Measurements from ENCODE around the gene INHBC.

DNA sequence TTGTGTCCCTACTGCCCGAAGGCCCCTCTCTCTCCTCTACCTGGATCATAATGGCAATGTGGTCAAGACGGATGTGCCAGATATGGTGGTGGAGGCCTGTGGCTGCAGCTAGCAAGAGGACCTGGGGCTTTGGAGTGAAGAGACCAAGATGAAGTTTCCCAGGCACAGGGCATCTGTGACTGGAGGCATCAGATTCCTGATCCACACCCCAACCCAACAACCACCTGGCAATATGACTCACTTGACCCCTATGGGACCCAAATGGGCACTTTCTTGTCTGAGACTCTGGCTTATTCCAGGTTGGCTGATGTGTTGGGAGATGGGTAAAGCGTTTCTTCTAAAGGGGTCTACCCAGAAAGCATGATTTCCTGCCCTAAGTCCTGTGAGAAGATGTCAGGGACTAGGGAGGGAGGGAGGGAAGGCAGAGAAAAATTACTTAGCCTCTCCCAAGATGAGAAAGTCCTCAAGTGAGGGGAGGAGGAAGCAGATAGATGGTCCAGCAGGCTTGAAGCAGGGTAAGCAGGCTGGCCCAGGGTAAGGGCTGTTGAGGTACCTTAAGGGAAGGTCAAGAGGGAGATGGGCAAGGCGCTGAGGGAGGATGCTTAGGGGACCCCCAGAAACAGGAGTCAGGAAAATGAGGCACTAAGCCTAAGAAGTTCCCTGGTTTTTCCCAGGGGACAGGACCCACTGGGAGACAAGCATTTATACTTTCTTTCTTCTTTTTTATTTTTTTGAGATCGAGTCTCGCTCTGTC, 22.3 kb downstream of the INHBC start:
- TF ChIP-seq, protein P1, sequence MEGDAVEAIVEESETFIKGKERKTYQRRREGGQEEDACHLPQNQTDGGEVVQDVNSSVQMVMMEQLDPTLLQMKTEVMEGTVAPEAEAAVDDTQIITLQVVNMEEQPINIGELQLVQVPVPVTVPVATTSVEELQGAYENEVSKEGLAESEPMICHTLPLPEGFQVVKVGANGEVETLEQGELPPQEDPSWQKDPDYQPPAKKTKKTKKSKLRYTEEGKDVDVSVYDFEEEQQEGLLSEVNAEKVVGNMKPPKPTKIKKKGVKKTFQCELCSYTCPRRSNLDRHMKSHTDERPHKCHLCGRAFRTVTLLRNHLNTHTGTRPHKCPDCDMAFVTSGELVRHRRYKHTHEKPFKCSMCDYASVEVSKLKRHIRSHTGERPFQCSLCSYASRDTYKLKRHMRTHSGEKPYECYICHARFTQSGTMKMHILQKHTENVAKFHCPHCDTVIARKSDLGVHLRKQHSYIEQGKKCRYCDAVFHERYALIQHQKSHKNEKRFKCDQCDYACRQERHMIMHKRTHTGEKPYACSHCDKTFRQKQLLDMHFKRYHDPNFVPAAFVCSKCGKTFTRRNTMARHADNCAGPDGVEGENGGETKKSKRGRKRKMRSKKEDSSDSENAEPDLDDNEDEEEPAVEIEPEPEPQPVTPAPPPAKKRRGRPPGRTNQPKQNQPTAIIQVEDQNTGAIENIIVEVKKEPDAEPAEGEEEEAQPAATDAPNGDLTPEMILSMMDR (IDR thresholded peaks at IDR 0.05), result no peak
- TF ChIP-seq NRF1 (IDR thresholded peaks at IDR 0.05; ENCODE audit: low read depth, low read length), result no peak
- TF ChIP-seq RAD21 (IDR thresholded peaks at IDR 0.05; ENCODE audit: low read length), result no peak
- no peak for TF ChIP-seq SIN3A (IDR thresholded peaks at IDR 0.05; ENCODE audit: borderline replicate concordance, low read depth, low read length)
- no peak for TF ChIP-seq FOXM1 (IDR thresholded peaks at IDR 0.05; ENCODE audit: low read depth)
- TF ChIP-seq, protein P2, sequence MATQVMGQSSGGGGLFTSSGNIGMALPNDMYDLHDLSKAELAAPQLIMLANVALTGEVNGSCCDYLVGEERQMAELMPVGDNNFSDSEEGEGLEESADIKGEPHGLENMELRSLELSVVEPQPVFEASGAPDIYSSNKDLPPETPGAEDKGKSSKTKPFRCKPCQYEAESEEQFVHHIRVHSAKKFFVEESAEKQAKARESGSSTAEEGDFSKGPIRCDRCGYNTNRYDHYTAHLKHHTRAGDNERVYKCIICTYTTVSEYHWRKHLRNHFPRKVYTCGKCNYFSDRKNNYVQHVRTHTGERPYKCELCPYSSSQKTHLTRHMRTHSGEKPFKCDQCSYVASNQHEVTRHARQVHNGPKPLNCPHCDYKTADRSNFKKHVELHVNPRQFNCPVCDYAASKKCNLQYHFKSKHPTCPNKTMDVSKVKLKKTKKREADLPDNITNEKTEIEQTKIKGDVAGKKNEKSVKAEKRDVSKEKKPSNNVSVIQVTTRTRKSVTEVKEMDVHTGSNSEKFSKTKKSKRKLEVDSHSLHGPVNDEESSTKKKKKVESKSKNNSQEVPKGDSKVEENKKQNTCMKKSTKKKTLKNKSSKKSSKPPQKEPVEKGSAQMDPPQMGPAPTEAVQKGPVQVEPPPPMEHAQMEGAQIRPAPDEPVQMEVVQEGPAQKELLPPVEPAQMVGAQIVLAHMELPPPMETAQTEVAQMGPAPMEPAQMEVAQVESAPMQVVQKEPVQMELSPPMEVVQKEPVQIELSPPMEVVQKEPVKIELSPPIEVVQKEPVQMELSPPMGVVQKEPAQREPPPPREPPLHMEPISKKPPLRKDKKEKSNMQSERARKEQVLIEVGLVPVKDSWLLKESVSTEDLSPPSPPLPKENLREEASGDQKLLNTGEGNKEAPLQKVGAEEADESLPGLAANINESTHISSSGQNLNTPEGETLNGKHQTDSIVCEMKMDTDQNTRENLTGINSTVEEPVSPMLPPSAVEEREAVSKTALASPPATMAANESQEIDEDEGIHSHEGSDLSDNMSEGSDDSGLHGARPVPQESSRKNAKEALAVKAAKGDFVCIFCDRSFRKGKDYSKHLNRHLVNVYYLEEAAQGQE (IDR thresholded peaks at IDR 0.05; ENCODE audit: low read depth, low read length), result no peak
- TF ChIP-seq, protein P3, sequence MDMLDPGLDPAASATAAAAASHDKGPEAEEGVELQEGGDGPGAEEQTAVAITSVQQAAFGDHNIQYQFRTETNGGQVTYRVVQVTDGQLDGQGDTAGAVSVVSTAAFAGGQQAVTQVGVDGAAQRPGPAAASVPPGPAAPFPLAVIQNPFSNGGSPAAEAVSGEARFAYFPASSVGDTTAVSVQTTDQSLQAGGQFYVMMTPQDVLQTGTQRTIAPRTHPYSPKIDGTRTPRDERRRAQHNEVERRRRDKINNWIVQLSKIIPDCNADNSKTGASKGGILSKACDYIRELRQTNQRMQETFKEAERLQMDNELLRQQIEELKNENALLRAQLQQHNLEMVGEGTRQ (IDR thresholded peaks at IDR 0.05; ENCODE audit: borderline replicate concordance, low read depth, low read length), result no peak
- TF ChIP-seq POLR2AphosphoS5 (IDR thresholded peaks at IDR 0.05; ENCODE audit: low read depth, low read length), result no peak
- TF ChIP-seq, protein P4, sequence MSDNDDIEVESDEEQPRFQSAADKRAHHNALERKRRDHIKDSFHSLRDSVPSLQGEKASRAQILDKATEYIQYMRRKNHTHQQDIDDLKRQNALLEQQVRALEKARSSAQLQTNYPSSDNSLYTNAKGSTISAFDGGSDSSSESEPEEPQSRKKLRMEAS (IDR thresholded peaks at IDR 0.05; ENCODE audit: low read depth), result no peak
- TF ChIP-seq EP300 (IDR thresholded peaks at IDR 0.05; ENCODE audit: borderline replicate concordance in 1 of 2, low read depth in 1 of 2, low read length in 1 of 2), result no peak
- no peak for TF ChIP-seq SMC3 (IDR thresholded peaks at IDR 0.05; ENCODE audit: low read depth, low read length)
- TF ChIP-seq NFIC (IDR thresholded peaks at IDR 0.05; ENCODE audit: borderline replicate concordance), result no peak
- no peak for TF ChIP-seq TAF1 (IDR thresholded peaks at IDR 0.05; ENCODE audit: borderline replicate concordance, low read depth, low read length)
- no peak for TF ChIP-seq RXRA (IDR thresholded peaks at IDR 0.05; ENCODE audit: borderline replicate concordance, low read depth)
